Ishikawa (cell line): ENCODE data around the gene TLN1.

Experiments used
- EP300 ChIP-seq: IDR thresholded peaks from 2 replicates; pipeline ENCODE4 v1.6.1; 2012; ENCODE audit warnings: borderline replicate concordance
- FOXM1 ChIP-seq: IDR thresholded peaks from 2 replicates; pipeline ENCODE4 v1.6.1; 2012; ENCODE audit warnings: low read depth, borderline replicate concordance
- TEAD4 ChIP-seq: IDR thresholded peaks from 2 replicates; pipeline ENCODE4 v1.6.1; 2012
- TF ChIP-seq, protein P1 (sequence below): IDR thresholded peaks from 2 replicates; pipeline ENCODE4 v1.6.1; 2012; ENCODE audit warnings: low read depth, mild to moderate bottlenecking

DNA sequence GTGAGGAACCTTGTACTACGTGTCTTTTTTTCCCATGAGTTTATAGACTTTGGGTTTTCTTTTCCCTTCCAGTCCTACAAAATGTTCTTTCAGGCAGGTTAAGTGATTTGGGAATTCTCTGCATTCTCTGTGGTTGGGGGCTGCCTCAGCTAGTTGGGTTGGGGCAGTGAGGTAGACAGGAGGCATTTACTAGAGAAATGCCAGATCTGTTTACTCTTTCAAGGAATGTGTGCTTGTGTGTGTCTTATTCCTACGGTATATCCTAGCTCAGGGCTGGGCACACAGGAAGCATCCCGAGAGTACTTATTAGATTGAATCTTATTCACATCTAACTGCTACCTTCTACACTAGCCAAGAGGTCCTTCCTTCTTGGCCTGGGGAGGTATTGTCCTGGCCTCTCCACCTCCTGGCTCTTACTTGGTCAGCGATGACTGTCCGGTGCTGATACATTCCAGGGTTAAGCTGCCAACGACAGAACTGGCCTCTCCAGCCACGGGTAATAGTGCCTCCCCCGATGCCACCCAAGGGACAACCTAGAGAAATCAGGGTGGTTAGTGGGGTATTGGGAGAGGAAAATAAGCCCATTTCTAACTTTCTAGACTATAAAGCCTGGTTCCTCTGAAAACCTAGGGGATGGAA lies 12.0 kb upstream of the TLN1 start:
- TF ChIP-seq, protein P1, sequence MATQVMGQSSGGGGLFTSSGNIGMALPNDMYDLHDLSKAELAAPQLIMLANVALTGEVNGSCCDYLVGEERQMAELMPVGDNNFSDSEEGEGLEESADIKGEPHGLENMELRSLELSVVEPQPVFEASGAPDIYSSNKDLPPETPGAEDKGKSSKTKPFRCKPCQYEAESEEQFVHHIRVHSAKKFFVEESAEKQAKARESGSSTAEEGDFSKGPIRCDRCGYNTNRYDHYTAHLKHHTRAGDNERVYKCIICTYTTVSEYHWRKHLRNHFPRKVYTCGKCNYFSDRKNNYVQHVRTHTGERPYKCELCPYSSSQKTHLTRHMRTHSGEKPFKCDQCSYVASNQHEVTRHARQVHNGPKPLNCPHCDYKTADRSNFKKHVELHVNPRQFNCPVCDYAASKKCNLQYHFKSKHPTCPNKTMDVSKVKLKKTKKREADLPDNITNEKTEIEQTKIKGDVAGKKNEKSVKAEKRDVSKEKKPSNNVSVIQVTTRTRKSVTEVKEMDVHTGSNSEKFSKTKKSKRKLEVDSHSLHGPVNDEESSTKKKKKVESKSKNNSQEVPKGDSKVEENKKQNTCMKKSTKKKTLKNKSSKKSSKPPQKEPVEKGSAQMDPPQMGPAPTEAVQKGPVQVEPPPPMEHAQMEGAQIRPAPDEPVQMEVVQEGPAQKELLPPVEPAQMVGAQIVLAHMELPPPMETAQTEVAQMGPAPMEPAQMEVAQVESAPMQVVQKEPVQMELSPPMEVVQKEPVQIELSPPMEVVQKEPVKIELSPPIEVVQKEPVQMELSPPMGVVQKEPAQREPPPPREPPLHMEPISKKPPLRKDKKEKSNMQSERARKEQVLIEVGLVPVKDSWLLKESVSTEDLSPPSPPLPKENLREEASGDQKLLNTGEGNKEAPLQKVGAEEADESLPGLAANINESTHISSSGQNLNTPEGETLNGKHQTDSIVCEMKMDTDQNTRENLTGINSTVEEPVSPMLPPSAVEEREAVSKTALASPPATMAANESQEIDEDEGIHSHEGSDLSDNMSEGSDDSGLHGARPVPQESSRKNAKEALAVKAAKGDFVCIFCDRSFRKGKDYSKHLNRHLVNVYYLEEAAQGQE, result no peak
- TF ChIP-seq EP300 (no peak), FOXM1 (no peak), TEAD4 (no peak)
